Esophagus mucosa (tissue), 1 donor: ENCODE data around the gene SH3BP1. TPM values are rescaled to one million over a fixed set of nuclear protein-coding genes. Genes with fewer than 3 reads are reported as not detected.
A peak's percentile ranks its signal among the peaks of the same experiment; 100 is the strongest.
"Not testable (repeated sequence)": the region's sequence is repeated elsewhere in the genome, so short reads cannot be mapped to it uniquely, and the experiment has no call there.

Experiments
- ATAC-seq: fragments of 200-7000 bp; cut with Tn5 transposase; one replicate; pipeline ENCODE4 v1.9.1; 2020
- total RNA-seq: library from RNA; stranded (reverse); gene quantifications from one replicate; pipeline ENCODE4 v1.2.4, GENCODE V29; 2023
- donor health status: DM: yes; HTN: yes; CAD: no.

Gene SH3BP1
- total RNA-seq, 1 donor from 2014 or later = 40.2 TPM

- ATAC-seq = no peak
These were observed 41.5 kb downstream of the SH3BP1 start for GRCh38 chr22:37681001-37681424.

GRCh38 chr22:37681556-37682049 lies 42.1 kb downstream of the SH3BP1 start:
- peak; percentile 48 for ATAC-seq

DNA sequence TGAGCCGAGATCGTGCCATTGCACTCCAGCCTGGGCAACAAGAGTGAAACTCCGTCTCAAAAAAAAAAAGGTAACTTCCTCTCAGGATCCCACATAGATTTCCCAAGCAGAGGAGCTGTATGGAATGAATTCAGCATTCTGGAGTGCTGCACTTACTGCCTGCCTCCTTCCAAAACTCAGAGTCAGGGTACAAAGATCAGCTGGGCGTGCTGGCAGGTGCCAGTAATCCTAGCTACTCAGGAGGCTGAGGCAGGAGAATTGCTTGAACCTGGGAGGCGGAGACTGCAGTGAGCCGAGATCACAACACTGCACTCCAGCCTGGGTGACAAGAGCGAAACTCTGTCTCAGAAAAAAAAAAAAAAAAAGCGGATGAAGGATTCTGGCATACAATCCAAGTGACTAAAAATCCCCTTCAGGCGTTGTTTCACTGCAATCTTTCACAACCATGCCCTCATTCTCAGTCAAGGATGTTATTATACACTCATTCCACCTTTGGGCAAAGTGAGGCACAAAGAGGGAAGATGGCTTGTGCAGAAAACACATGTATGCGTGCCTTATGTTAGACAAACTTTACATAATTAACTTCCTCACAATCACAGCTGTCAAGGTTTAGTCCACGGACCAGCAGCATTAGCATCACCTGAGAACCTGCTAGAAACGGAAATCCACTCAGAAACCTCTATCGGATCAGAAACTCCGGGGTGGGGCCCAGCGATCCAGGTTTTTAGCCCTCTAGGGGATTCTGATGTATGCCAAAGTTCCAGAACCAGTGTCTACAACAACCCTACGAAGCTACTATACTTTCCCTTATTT lies 45.5 kb downstream of the SH3BP1 start:
- peak; percentile 16 for ATAC-seq

DNA sequence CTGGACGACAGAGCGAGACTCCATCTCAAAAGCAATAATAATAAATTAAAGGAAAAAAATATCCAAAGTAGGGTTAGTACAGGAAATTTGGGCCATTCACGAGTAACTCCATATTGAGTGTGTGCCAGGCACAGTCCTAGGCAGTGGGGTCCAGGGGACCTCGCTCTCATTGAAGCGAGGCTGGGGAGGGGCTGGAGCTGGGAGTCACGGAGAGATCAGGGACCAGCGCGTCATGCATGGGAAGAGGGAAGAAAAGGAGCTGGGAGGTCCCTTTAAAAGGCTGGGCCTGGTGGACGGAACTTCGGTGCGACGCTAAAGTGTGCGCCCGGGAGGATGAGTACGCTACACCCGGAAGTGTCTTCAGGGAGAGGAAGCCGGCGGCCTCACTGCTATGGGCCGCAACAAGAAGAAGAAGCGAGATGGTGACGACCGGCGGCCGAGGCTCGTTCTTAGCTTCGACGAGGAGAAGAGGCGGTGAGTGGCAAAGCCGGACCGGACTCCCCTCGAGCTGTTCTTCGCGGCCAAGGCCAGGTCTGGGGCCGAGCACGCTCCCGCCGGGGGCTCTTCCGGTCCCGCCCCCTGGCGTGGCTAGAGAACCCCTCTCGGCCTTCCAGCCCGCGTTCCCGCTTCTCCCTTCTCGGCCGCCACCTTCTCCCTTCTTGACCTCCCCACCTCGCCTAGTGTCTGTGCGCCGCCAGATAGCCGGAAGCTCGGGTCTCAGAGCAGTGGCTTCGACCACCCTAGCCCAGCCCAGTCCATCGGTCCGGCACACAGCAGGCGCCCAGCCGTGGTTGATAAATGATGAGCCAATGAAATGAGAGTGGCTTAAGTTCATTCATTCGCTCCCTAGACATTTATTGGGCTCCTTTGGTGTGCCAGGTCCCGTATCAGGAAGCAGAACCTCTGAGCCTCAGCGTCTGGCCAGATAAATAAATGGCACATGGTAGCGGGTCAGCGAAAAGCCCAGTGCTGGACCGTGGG lies 46.8 kb downstream of the SH3BP1 start, which contains the start of gene NOL12:
Gene NOL12, plus strand, starts transcription at position 342 of the 981 bp plus-strand sequence. Its CDS starts 50 bp downstream, at position 392.
- ATAC-seq = peak; percentile 56

DNA sequence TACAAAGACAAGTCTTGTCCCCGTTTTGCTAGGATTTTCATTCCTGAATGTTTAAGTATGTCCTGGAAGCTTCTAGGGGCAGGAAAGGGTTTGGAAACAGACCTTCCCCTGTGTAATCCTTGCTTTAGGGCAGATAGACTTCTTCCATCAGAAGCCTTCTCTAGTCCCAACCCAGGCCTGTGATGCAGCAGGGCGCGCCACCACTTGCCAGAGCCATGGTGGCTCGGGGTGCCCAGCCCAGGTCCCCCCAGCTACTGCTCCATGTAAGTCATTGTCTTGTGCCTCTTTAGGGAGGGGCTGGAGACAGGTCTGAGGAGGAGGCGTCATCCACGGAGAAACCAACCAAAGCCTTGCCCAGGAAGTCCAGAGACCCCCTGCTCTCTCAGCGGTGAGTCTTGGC lies 50.9 kb downstream of the SH3BP1 start:
- ATAC-seq = peak; percentile 63

- peak; percentile 70 for ATAC-seq
These were observed 51.5 kb downstream of the SH3BP1 start for GRCh38 chr22:37690901-37691504.

DNA sequence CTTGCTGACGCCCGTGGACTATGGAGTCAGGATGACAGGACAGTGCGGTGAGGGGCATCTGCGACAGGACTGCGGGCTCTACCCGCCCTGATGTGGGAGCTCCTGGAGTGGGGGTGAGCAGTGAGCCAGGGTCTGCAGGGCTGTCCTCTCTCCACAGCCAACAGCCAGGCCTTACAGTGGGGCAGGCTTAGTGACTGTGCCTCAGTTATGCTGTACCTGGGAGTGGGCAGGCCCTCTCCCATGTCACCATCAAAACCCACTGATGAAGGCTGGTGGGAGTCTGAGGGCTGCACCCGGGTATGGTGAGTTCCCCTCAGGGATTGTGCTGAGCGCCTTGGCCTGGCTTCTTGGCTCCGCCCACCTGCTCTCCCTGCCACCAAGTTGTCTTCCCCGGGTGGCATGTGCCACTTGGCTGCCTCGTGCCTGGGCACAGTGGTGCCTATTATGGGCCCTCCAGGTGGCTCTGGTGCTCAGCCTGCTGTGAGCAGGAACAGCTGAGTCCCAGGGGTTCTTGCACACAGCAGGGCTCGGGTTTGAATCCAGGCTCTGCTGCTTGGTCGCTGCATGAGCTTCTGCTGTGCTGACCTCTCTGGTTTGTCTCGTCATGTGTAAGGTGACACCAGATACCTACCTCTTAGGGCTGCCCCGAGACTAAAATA lies 53.3 kb downstream of the SH3BP1 start:
- no peak for ATAC-seq

- not testable (repeated sequence) for ATAC-seq
These were observed 54.7 kb downstream of the SH3BP1 start for GRCh38 chr22:37694131-37694530.

- not testable (repeated sequence) for ATAC-seq
These were observed 56.8 kb downstream of the SH3BP1 start for GRCh38 chr22:37696260-37696656.

- ATAC-seq = peak; percentile 94
These were observed 57.4 kb downstream of the SH3BP1 start, which contains the start of gene TRIOBP for GRCh38 chr22:37696657-37697537. TRIOBP (plus strand) TSS chr22:37697048; CDS start chr22:37701366, 4,318 bp downstream.

GRCh38 chr22:37697538-37697835 lies 58.0 kb downstream of the SH3BP1 start:
- ATAC-seq = peak; percentile 1

DNA sequence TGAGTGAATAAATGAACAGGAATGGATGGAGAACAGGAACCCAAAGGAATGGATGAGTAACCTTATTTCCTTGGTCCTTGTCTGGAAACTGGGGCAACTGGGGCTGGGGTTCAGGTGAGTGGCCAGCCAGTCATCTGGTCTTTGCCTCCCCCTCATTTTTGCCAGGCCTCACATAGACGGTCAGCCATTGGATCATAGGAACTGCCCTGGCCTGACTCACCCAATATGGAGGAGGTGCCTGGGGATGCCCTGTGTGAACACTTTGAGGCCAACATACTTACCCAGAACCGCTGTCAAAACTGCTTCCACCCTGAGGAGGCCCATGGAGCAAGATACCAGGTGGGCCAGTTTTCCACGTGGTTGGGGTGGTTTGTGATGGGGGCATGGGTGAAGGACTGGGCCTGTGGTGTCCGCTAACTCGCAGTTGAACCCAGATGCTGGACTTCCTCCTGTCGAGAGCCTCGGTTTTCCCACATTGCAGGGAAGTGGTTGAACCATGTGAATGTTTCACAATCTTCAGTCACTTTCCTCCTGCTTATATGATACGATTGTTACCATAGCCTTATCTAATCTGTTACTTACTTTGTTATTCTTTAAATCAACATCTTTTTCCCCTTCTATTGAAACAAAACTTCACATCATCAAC lies 61.8 kb downstream of the SH3BP1 start:
- ATAC-seq = no peak

DNA sequence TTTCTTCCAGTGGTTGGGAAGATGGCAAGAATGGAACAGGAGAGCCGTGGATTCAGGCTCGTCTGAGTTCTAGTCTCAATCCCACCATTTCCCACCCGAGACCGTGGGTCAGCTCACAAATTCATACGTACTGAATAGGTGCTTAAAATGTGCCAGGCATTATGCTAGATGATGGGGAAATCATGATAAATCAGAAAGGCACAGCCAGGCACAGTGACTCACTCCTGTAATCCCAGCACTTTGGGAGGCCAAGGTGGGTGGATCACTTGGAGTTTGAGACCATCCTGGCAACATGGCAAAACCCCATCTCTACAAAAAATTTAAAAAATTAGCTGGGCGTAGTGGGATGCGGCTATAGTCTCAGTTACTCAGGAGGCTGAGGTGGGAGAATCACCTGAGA lies 64.4 kb downstream of the SH3BP1 start:
- peak; percentile 20 for ATAC-seq

DNA sequence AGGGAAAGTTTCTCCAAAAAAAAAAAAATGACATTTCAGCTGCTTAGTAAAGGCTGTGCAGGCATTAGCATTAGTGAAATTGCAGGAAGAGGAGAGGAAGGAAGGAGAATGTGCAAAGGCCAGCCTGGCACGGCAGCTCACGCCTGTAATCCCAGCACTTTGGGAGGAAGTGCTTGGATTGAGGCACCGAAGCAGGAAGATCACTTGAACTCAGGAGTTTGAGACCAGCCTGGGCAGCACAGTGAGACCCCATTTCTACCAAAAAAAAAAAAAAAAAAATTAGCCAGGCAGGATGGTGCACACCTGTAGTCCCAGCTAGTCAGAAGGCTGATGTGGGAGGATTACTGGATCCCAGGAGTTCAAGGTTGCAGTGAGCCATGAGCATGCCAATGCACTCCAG lies 65.2 kb downstream of the SH3BP1 start:
- ATAC-seq = no peak

- ATAC-seq = no peak
These were observed 65.7 kb downstream of the SH3BP1 start for GRCh38 chr22:37705205-37705604.

Other genes with a start within 250 kb of the SH3BP1 start
- not detected for gene ELFN2, start 212.2 kb upstream of the SH3BP1 start, total RNA-seq
- gene MFNG, start 153.3 kb upstream of the SH3BP1 start, total RNA-seq = 4.3 TPM
- 10.5 TPM for gene CARD10, start 120.3 kb upstream of the SH3BP1 start, total RNA-seq
- gene CDC42EP1, start 79.2 kb upstream of the SH3BP1 start, total RNA-seq = 117 TPM
- not detected for gene LGALS2, start 59.6 kb upstream of the SH3BP1 start, total RNA-seq
- gene GGA1, start 30.8 kb upstream of the SH3BP1 start, total RNA-seq = 28.4 TPM
- 2.5 TPM for gene PDXP, start 19.1 kb downstream of the SH3BP1 start, total RNA-seq
- 55.5 TPM for gene LGALS1, start 36.0 kb downstream of the SH3BP1 start, total RNA-seq
- gene NOL12, start 46.7 kb downstream of the SH3BP1 start, total RNA-seq = 32.8 TPM
- 68.3 TPM for gene TRIOBP, start 57.4 kb downstream of the SH3BP1 start, total RNA-seq
- 21.7 TPM for gene GCAT, start 168.3 kb downstream of the SH3BP1 start, total RNA-seq
- 0.32 TPM for gene GALR3, start 183.7 kb downstream of the SH3BP1 start, total RNA-seq
- 14.2 TPM for gene ANKRD54, start 204.7 kb downstream of the SH3BP1 start, total RNA-seq
- gene EIF3L, start 209.8 kb downstream of the SH3BP1 start, total RNA-seq = 358 TPM